ENCODE results near the gene EMC1.
"Not testable (repeated sequence)": the region's sequence is repeated elsewhere in the genome, so short reads cannot be mapped to it uniquely, and the experiment has no call there.

The EMC1 gene

GRCh38 chr1:19251305-19252196 lies at the start of gene EMC1, which contains the start of gene MRTO4:
TSS of gene EMC1 (minus strand) at chr1:19251524. CDS start at chr1:19251509, 15 bp downstream.
TSS of gene MRTO4 (plus strand) at chr1:19251805. CDS start at chr1:19251836, 31 bp downstream.
- Histone ChIP-seq H3K4me1 (ENCODE audit: control insufficient read depth in 2 of 2, insufficient read depth in 2 of 2, low read length in 2 of 2) (peaks cover 14 to 17% of the 10 kb centered on the region in 2 donors), H3K9me3 (ENCODE audit: control insufficient read depth in 2 of 2, low read length in 2 of 2) (no peaks in the 10 kb centered on the region), H3K27me3 (ENCODE audit: control insufficient read depth in 2 of 2, insufficient read depth in 2 of 2, low read length in 2 of 2) (no peaks in the 10 kb centered on the region), H3K36me3 (ENCODE audit: control insufficient read depth in 2 of 2, insufficient read depth in 2 of 2, low read length in 2 of 2) (peaks cover 6 to 7% of the 10 kb centered on the region in 2 donors), H3K27ac (ENCODE audit: low read depth in 2 of 2, low read length in 2 of 2) (peak within 1 kb of the TSS; percentile 95 to 98), H3K4me3 (ENCODE audit: low read length in 2 of 2) (peak within 1 kb of the TSS; percentile 99), H3K9ac (ENCODE audit: low read depth in 1 of 2, low read length in 2 of 2) (peak within 1 kb of the TSS; percentile 89 to 90)

- H3K9me3 ChIP-seq (ENCODE audit: control insufficient read depth in 2 of 2, low read length in 2 of 2) = peaks cover 0 to 4% of the 10 kb centered on the region in 2 donors
- no peak overlapping the region for H3K27ac ChIP-seq (ENCODE audit: low read depth in 2 of 2, low read length in 2 of 2)
- H3K36me3 ChIP-seq (ENCODE audit: control insufficient read depth in 2 of 2, insufficient read depth in 2 of 2, low read length in 2 of 2) = peaks cover 25 to 26% of the 10 kb centered on the region in 2 donors
- H3K27me3 ChIP-seq (ENCODE audit: control insufficient read depth in 2 of 2, insufficient read depth in 2 of 2, low read length in 2 of 2) = no peaks in the 10 kb centered on the region
- no peak overlapping the region for H3K9ac ChIP-seq (ENCODE audit: low read depth in 1 of 2, low read length in 2 of 2)
- H3K4me3 ChIP-seq (ENCODE audit: low read length in 2 of 2) = no peak overlapping the region
- no peaks in the 10 kb centered on the region for H3K4me1 ChIP-seq (ENCODE audit: control insufficient read depth in 2 of 2, insufficient read depth in 2 of 2, low read length in 2 of 2)
Measured at GRCh38 chr1:19300211-19300610, 48.9 kb upstream of the EMC1 start.

- Histone ChIP-seq H3K4me1 (ENCODE audit: control insufficient read depth in 2 of 2, insufficient read depth in 2 of 2, low read length in 2 of 2) (peaks cover 0 to 3% of the 10 kb centered on the region in 2 donors), H3K36me3 (ENCODE audit: control insufficient read depth in 2 of 2, insufficient read depth in 2 of 2, low read length in 2 of 2) (no peaks in the 10 kb centered on the region), H3K9ac (ENCODE audit: low read depth in 1 of 2, low read length in 2 of 2) (no peak overlapping the region), H3K27me3 (ENCODE audit: control insufficient read depth in 2 of 2, insufficient read depth in 2 of 2, low read length in 2 of 2) (no peaks in the 10 kb centered on the region), H3K9me3 (ENCODE audit: control insufficient read depth in 2 of 2, low read length in 2 of 2) (peaks cover 3 to 12% of the 10 kb centered on the region in 2 donors), H3K27ac (ENCODE audit: low read depth in 2 of 2, low read length in 2 of 2) (no peak overlapping the region), H3K4me3 (ENCODE audit: low read length in 2 of 2) (no peak overlapping the region)
Measured at GRCh38 chr1:19294638-19295037, 43.3 kb upstream of the EMC1 start.

GRCh38 chr1:19289244-19289643 lies 37.9 kb upstream of the EMC1 start:
- Histone ChIP-seq H3K4me1 (ENCODE audit: control insufficient read depth in 2 of 2, insufficient read depth in 2 of 2, low read length in 2 of 2) (peaks cover 8 to 29% of the 10 kb centered on the region in 2 donors), H3K9ac (ENCODE audit: low read depth in 1 of 2, low read length in 2 of 2) (peak overlapping the region; percentile 68 to 84), H3K9me3 (ENCODE audit: control insufficient read depth in 2 of 2, low read length in 2 of 2) (peaks cover 0 to 2% of the 10 kb centered on the region in 2 donors), H3K27me3 (ENCODE audit: control insufficient read depth in 2 of 2, insufficient read depth in 2 of 2, low read length in 2 of 2) (no peaks in the 10 kb centered on the region), H3K4me3 (ENCODE audit: low read length in 2 of 2) (peak overlapping the region; percentile 79 to 81), H3K27ac (ENCODE audit: low read depth in 2 of 2, low read length in 2 of 2) (peak overlapping the region; percentile 76 to 84), H3K36me3 (ENCODE audit: control insufficient read depth in 2 of 2, insufficient read depth in 2 of 2, low read length in 2 of 2) (peaks cover under 1% of the 10 kb centered on the region in 2 donors)

GRCh38 chr1:19288324-19289241 lies 37.3 kb upstream of the EMC1 start, which contains the start of gene AKR7A3:
TSS of gene AKR7A3 (minus strand) at chr1:19288770. CDS start at chr1:19288709, 61 bp downstream.
- H3K9me3 ChIP-seq (ENCODE audit: control insufficient read depth in 2 of 2, low read length in 2 of 2); H3K27me3 ChIP-seq (ENCODE audit: control insufficient read depth in 2 of 2, insufficient read depth in 2 of 2, low read length in 2 of 2); H3K36me3 ChIP-seq (ENCODE audit: control insufficient read depth in 2 of 2, insufficient read depth in 2 of 2, low read length in 2 of 2): not testable (repeated sequence)
- Histone ChIP-seq H3K9ac (ENCODE audit: low read depth in 1 of 2, low read length in 2 of 2) (peak within 1 kb of the TSS; percentile 68 to 84), H3K4me3 (ENCODE audit: low read length in 2 of 2) (peak within 1 kb of the TSS; percentile 79 to 81), H3K27ac (ENCODE audit: low read depth in 2 of 2, low read length in 2 of 2) (peak within 1 kb of the TSS; percentile 76 to 84), H3K4me1 (ENCODE audit: control insufficient read depth in 2 of 2, insufficient read depth in 2 of 2, low read length in 2 of 2) (peaks cover 8 to 29% of the 10 kb centered on the region in 2 donors)

GRCh38 chr1:19287436-19288185 lies 36.3 kb upstream of the EMC1 start:
- Histone ChIP-seq H3K36me3 (ENCODE audit: control insufficient read depth in 2 of 2, insufficient read depth in 2 of 2, low read length in 2 of 2) (peaks cover 6 to 7% of the 10 kb centered on the region in 2 donors), H3K27ac (ENCODE audit: low read depth in 2 of 2, low read length in 2 of 2) (peak overlapping the region; percentile 76 to 84), H3K4me1 (ENCODE audit: control insufficient read depth in 2 of 2, insufficient read depth in 2 of 2, low read length in 2 of 2) (peaks cover 8 to 29% of the 10 kb centered on the region in 2 donors), H3K27me3 (ENCODE audit: control insufficient read depth in 2 of 2, insufficient read depth in 2 of 2, low read length in 2 of 2) (no peaks in the 10 kb centered on the region), H3K9me3 (ENCODE audit: control insufficient read depth in 2 of 2, low read length in 2 of 2) (no peaks in the 10 kb centered on the region), H3K9ac (ENCODE audit: low read depth in 1 of 2, low read length in 2 of 2) (peak overlapping the region; percentile 24 to 84), H3K4me3 (ENCODE audit: low read length in 2 of 2) (peak overlapping the region; percentile 72 to 79)

GRCh38 chr1:19285807-19286206 lies 34.5 kb upstream of the EMC1 start:
- Histone ChIP-seq H3K4me3 (ENCODE audit: low read length in 2 of 2) (peak overlapping the region in 1 of 2 donors; percentile 16), H3K36me3 (ENCODE audit: control insufficient read depth in 2 of 2, insufficient read depth in 2 of 2, low read length in 2 of 2) (peaks cover 14% of the 10 kb centered on the region in 2 donors), H3K9ac (ENCODE audit: low read depth in 1 of 2, low read length in 2 of 2) (peak overlapping the region in 1 of 2 donors; percentile 17), H3K4me1 (ENCODE audit: control insufficient read depth in 2 of 2, insufficient read depth in 2 of 2, low read length in 2 of 2) (peaks cover 8 to 29% of the 10 kb centered on the region in 2 donors), H3K27ac (ENCODE audit: low read depth in 2 of 2, low read length in 2 of 2) (peak overlapping the region; percentile 43 to 68)
- not testable (repeated sequence) for H3K27me3 ChIP-seq (ENCODE audit: control insufficient read depth in 2 of 2, insufficient read depth in 2 of 2, low read length in 2 of 2); H3K9me3 ChIP-seq (ENCODE audit: control insufficient read depth in 2 of 2, low read length in 2 of 2)

GRCh38 chr1:19285366-19285765 lies 34.0 kb upstream of the EMC1 start:
- peaks cover 14% of the 10 kb centered on the region in 2 donors for H3K36me3 ChIP-seq (ENCODE audit: control insufficient read depth in 2 of 2, insufficient read depth in 2 of 2, low read length in 2 of 2)
- not testable (repeated sequence) for H3K4me3 ChIP-seq (ENCODE audit: low read length in 2 of 2); H3K9ac ChIP-seq (ENCODE audit: low read depth in 1 of 2, low read length in 2 of 2); H3K9me3 ChIP-seq (ENCODE audit: control insufficient read depth in 2 of 2, low read length in 2 of 2); H3K27me3 ChIP-seq (ENCODE audit: control insufficient read depth in 2 of 2, insufficient read depth in 2 of 2, low read length in 2 of 2)
- peaks cover 8 to 29% of the 10 kb centered on the region in 2 donors for H3K4me1 ChIP-seq (ENCODE audit: control insufficient read depth in 2 of 2, insufficient read depth in 2 of 2, low read length in 2 of 2)
- peak overlapping the region in 1 of 2 donors; percentile 68 for H3K27ac ChIP-seq (ENCODE audit: low read depth in 2 of 2, low read length in 2 of 2)

- no peak overlapping the region for H3K4me3 ChIP-seq (ENCODE audit: low read length in 2 of 2)
- H3K9me3 ChIP-seq (ENCODE audit: control insufficient read depth in 2 of 2, low read length in 2 of 2) = no peaks in the 10 kb centered on the region
- peaks cover 8 to 28% of the 10 kb centered on the region in 2 donors for H3K4me1 ChIP-seq (ENCODE audit: control insufficient read depth in 2 of 2, insufficient read depth in 2 of 2, low read length in 2 of 2)
- H3K9ac ChIP-seq (ENCODE audit: low read depth in 1 of 2, low read length in 2 of 2) = no peak overlapping the region
- H3K36me3 ChIP-seq (ENCODE audit: control insufficient read depth in 2 of 2, insufficient read depth in 2 of 2, low read length in 2 of 2) = peaks cover 14 to 17% of the 10 kb centered on the region in 2 donors
- no peaks in the 10 kb centered on the region for H3K27me3 ChIP-seq (ENCODE audit: control insufficient read depth in 2 of 2, insufficient read depth in 2 of 2, low read length in 2 of 2)
- H3K27ac ChIP-seq (ENCODE audit: low read depth in 2 of 2, low read length in 2 of 2) = no peak overlapping the region
Measured at GRCh38 chr1:19284881-19285280, 33.6 kb upstream of the EMC1 start.
